SK-N-SH treated with all-trans-retinoic acid at 6 μM for 48 hours (cell line): Measurements from ENCODE around the gene SNX15.
A peak's percentile ranks its signal among the peaks of the same experiment; 100 is the strongest.
"Not testable (repeated sequence)": the region's sequence is repeated elsewhere in the genome, so short reads cannot be mapped to it uniquely, and the experiment has no call there.

Source experiments
- ATAC-seq: fragments of 200-7000 bp; cut with Tn5 transposase; 3 replicates; pipeline ENCODE4 v1.9.1; 2020; ENCODE audit warnings: mild to moderate bottlenecking, moderate library complexity
- ARNTL ChIP-seq: fragments of 450-650 bp; formaldehyde crosslinking; IDR thresholded peaks from 2 replicates; pipeline ENCODE4 v1.5.0; 2020; ENCODE audit warnings: low read depth, mild to moderate bottlenecking, moderate library complexity, borderline replicate concordance
- BACH2 ChIP-seq: fragments of 250-450 bp; sonication (Bioruptor Pico); IDR thresholded peaks from 2 replicates; pipeline ENCODE4 v1.9.0; 2021; ENCODE audit warnings: mild to moderate bottlenecking, borderline replicate concordance
- CSDC2 ChIP-seq: fragments of 250-450 bp; sonication (Bioruptor Pico); IDR thresholded peaks from 2 replicates; pipeline ENCODE4 v1.5.0; 2020; ENCODE audit warnings: mild to moderate bottlenecking, moderate library complexity
- ESRRG ChIP-seq: fragments of 250-450 bp; sonication (Bioruptor Pico); IDR thresholded peaks from 2 replicates; pipeline ENCODE4 v1.6.1; 2021; ENCODE audit warnings: mild to moderate bottlenecking
- GLIS3 ChIP-seq: fragments of 250-450 bp; sonication (Bioruptor Pico); IDR thresholded peaks from 2 replicates; pipeline ENCODE4 v1.5.0; 2020; ENCODE audit warnings: mild to moderate bottlenecking, moderate library complexity
- OSR1 ChIP-seq: fragments of 250-450 bp; sonication (Bioruptor Pico); IDR thresholded peaks from 2 replicates; pipeline ENCODE4 v1.8.0; 2022; ENCODE audit warnings: moderate library complexity, mild to moderate bottlenecking, inconsistent platforms
- PPARA ChIP-seq: fragments of 250-450 bp; sonication (Bioruptor Pico); IDR thresholded peaks from 2 replicates; pipeline ENCODE4 v1.5.0; 2020; ENCODE audit warnings: mild to moderate bottlenecking, borderline replicate concordance
- RARB ChIP-seq: fragments of 250-450 bp; sonication (Bioruptor Pico); IDR thresholded peaks from 2 replicates; pipeline ENCODE4 v1.8.0; 2021; ENCODE audit warnings: mild to moderate bottlenecking, moderate library complexity
- TCF4 ChIP-seq: fragments of 250-450 bp; sonication (Bioruptor Pico); IDR thresholded peaks from 2 replicates; pipeline ENCODE4 v1.8.0; 2021; ENCODE audit warnings: mild to moderate bottlenecking, moderate library complexity, borderline replicate concordance
- TOX ChIP-seq: fragments of 250-450 bp; sonication (Bioruptor Pico); IDR thresholded peaks from 2 replicates; pipeline ENCODE4 v1.8.0; 2021; ENCODE audit warnings: mild to moderate bottlenecking, moderate library complexity, borderline replicate concordance
- ZC3H10 ChIP-seq: fragments of 250-450 bp; sonication (Bioruptor Pico); IDR thresholded peaks from 2 replicates; pipeline ENCODE4 v1.5.1; 2021; ENCODE audit warnings: mild to moderate bottlenecking, moderate library complexity
- ZFP30 ChIP-seq: fragments of 450-650 bp; formaldehyde crosslinking; IDR thresholded peaks from 2 replicates; pipeline ENCODE4 v1.5.0; 2022; ENCODE audit warnings: mild to moderate bottlenecking, moderate library complexity
- ZNF70 ChIP-seq: fragments of 450-650 bp; formaldehyde crosslinking; IDR thresholded peaks from 2 replicates; pipeline ENCODE4 v1.5.0; 2020; ENCODE audit warnings: mild to moderate bottlenecking, moderate library complexity
- ZNF8 ChIP-seq: fragments of 450-650 bp; formaldehyde crosslinking; IDR thresholded peaks from 2 replicates; pipeline ENCODE4 v1.5.0; 2020; ENCODE audit warnings: mild to moderate bottlenecking, moderate library complexity
- TF ChIP-seq, protein P1 (sequence below): fragments of 250-450 bp; sonication (Bioruptor Pico); IDR thresholded peaks from 2 replicates; pipeline ENCODE4 v1.5.1; 2020; ENCODE audit warnings: low read depth, mild to moderate bottlenecking, moderate library complexity
- TF ChIP-seq, protein P2 (sequence below): fragments of 250-450 bp; sonication (Bioruptor Pico); IDR thresholded peaks from 2 replicates; pipeline ENCODE4 v1.8.0; 2020; ENCODE audit warnings: mild to moderate bottlenecking, moderate library complexity, borderline replicate concordance
- TF ChIP-seq, protein P3 (sequence below): fragments of 250-450 bp; sonication (Bioruptor Pico); IDR thresholded peaks from 2 replicates; pipeline ENCODE4 v1.5.1; 2021; ENCODE audit warnings: mild to moderate bottlenecking, moderate library complexity
- TF ChIP-seq, protein P4 (sequence below): fragments of 250-450 bp; sonication (Bioruptor Pico); IDR thresholded peaks from 2 replicates; pipeline ENCODE4 v1.5.0; 2020; ENCODE audit warnings: mild to moderate bottlenecking, moderate library complexity
- TF ChIP-seq, protein P5 (sequence below): fragments of 250-450 bp; sonication (Bioruptor Pico); IDR thresholded peaks from 2 replicates; pipeline ENCODE4 v1.8.0; 2021; ENCODE audit warnings: low read depth, mild to moderate bottlenecking, moderate library complexity, borderline replicate concordance

Gene SNX15

DNA sequence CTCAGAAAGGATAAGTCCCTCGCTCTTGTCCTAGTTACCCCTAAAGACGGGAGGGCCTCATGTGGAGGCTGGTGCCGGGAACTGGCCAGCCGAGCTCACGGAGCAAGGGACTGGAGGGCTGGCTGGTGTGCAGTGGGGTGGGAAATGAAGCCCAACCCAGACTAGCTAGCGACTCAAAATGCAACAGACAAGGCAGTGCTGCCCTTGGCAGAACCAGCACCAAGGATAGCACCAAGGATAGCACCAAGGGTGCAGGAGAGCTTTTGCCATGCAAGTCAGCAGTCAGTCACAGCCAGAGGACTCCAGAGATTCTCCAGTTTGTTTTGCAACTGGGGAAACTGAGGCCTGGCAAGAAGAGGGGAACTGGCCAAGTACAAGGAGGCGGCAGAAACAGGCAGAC is 24.0 kb upstream of the SNX15 start:
- peak; percentile 40; the same call in 2 of the 3 replicates for ATAC-seq
- TF ChIP-seq BACH2 (CRISPR knock-in tag) = no peak
- no peak for TF ChIP-seq PPARA
- TF ChIP-seq, all 23 proteins: peak for 0

DNA sequence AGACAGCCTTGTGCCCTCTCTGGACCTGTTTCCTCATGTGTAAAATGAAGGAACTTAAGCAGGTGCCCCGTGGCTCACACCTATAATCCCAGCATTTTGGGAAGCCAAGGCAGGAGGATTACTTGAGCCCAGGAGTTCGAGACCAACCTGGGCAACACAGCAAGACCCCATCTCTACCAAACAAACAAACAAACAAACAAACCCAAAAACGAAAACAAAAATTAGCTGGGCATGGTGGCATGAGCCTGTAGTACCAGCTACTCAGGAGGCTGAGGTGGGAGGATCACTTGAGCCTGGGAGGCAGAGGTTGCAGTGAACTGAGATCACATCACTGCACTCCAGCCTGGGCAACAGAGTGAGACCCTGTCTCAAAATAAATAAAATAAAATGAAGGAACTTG is 23.3 kb upstream of the SNX15 start:
- not testable (repeated sequence) for ATAC-seq

DNA sequence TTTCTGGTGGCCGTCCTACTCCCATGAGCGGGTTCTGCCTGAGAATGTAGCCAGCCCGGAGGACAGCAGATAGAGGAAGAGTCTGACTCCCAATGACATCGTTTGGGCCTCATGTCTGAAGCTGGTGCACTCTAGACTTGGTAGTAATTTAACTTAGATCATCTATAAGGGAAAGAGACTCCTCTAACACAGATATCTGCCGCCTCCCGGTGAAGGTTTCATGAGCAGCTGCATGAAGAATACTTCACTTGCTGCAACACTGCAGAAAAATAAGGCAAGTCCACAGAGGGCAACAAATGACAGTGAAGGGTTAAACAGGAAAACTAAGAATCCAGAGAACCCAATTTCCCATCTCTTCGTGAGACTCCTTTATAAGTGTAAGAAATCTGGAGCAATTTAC is 19.2 kb upstream of the SNX15 start:
- no peak for ATAC-seq
- TF ChIP-seq, protein P1, sequence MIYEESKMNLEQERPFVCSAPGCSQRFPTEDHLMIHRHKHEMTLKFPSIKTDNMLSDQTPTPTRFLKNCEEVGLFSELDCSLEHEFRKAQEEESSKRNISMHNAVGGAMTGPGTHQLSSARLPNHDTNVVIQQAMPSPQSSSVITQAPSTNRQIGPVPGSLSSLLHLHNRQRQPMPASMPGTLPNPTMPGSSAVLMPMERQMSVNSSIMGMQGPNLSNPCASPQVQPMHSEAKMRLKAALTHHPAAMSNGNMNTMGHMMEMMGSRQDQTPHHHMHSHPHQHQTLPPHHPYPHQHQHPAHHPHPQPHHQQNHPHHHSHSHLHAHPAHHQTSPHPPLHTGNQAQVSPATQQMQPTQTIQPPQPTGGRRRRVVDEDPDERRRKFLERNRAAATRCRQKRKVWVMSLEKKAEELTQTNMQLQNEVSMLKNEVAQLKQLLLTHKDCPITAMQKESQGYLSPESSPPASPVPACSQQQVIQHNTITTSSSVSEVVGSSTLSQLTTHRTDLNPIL (CRISPR knock-in tag) = no peak
- TF ChIP-seq, protein P2, sequence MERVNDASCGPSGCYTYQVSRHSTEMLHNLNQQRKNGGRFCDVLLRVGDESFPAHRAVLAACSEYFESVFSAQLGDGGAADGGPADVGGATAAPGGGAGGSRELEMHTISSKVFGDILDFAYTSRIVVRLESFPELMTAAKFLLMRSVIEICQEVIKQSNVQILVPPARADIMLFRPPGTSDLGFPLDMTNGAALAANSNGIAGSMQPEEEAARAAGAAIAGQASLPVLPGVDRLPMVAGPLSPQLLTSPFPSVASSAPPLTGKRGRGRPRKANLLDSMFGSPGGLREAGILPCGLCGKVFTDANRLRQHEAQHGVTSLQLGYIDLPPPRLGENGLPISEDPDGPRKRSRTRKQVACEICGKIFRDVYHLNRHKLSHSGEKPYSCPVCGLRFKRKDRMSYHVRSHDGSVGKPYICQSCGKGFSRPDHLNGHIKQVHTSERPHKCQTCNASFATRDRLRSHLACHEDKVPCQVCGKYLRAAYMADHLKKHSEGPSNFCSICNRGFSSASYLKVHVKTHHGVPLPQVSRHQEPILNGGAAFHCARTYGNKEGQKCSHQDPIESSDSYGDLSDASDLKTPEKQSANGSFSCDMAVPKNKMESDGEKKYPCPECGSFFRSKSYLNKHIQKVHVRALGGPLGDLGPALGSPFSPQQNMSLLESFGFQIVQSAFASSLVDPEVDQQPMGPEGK (CRISPR knock-in tag) = no peak
- TF ChIP-seq, protein P3, sequence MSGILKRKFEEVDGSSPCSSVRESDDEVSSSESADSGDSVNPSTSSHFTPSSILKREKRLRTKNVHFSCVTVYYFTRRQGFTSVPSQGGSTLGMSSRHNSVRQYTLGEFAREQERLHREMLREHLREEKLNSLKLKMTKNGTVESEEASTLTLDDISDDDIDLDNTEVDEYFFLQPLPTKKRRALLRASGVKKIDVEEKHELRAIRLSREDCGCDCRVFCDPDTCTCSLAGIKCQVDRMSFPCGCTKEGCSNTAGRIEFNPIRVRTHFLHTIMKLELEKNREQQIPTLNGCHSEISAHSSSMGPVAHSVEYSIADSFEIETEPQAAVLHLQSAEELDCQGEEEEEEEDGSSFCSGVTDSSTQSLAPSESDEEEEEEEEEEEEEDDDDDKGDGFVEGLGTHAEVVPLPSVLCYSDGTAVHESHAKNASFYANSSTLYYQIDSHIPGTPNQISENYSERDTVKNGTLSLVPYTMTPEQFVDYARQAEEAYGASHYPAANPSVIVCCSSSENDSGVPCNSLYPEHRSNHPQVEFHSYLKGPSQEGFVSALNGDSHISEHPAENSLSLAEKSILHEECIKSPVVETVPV = no peak
- TF ChIP-seq OSR1 (CRISPR knock-in tag) (no peak), ZFP30 (CRISPR knock-in tag) (no peak), CSDC2 (CRISPR knock-in tag) (no peak), RARB (CRISPR knock-in tag) (no peak), PPARA (no peak), TCF4 (no peak), BACH2 (CRISPR knock-in tag) (no peak), GLIS3 (CRISPR knock-in tag) (no peak)

DNA sequence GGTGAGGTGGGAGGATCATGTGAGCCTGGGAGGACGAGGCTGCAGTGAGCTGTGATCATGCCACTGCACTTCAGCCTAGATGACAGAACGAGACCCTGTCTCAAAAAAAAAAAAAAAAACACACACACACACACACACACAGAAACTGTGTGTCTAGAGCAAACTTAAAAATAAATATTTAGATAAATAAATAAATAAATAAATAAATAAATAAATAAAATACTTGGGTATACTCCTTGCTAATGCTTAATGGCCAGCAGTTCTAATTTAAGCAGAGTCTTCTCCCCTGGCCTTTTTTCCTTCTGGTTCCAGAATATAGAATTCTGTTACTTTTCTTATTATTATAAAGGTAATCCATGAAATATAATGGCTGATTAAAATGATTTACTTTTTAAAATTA is 18.4 kb upstream of the SNX15 start:
- no peak for ATAC-seq
- TF ChIP-seq BACH2 (CRISPR knock-in tag) (no peak), PPARA (no peak), CSDC2 (CRISPR knock-in tag) (no peak)
- TF ChIP-seq, protein P3 = no peak
- TF ChIP-seq, all 23 proteins: peak for 0

DNA sequence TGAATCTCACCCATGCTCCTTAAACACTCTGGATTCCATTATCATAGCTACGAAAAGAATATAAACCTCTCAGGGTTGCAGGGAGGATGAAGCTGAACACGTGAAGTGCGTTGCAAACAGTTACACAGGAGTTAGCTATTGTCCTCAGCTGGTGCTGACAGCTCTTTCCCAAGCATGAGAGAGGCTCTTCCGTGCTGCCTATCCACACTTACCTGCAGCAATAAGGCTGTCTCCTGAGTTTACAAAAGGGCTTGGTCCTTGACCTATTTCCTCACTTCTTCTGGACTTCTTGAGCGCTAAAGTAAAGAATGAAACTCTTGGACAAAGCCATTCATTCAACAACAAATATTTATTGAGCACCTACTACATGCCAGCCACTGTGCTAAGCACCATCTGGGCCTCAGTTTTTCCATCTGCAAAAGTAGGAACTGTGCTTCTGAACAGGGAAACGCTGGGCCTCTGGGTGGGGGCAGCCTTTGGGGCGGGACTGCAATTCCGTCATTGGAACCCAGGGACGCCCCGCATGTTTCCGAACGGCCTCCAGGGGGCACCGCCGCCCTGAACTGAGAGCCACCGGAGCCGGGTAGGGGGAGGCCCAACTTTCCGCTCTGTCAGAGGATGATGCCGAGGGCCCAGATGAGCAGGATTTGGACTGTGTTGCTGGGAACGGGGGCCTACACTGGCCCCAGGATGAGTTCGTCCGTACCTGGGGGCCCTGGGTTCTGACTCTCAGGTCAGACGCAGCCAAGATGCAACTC is 13.9 kb upstream of the SNX15 start:
- peak; percentile 91 for ATAC-seq
- TF ChIP-seq, protein P3 = no peak
- no peak for TF ChIP-seq ZNF8 (CRISPR knock-in tag)
- no peak for TF ChIP-seq TOX
- no peak for TF ChIP-seq ZNF70 (CRISPR knock-in tag)
- TF ChIP-seq ESRRG (CRISPR knock-in tag) = no peak
- TF ChIP-seq GLIS3 (CRISPR knock-in tag) = no peak
- TF ChIP-seq, protein P4, sequence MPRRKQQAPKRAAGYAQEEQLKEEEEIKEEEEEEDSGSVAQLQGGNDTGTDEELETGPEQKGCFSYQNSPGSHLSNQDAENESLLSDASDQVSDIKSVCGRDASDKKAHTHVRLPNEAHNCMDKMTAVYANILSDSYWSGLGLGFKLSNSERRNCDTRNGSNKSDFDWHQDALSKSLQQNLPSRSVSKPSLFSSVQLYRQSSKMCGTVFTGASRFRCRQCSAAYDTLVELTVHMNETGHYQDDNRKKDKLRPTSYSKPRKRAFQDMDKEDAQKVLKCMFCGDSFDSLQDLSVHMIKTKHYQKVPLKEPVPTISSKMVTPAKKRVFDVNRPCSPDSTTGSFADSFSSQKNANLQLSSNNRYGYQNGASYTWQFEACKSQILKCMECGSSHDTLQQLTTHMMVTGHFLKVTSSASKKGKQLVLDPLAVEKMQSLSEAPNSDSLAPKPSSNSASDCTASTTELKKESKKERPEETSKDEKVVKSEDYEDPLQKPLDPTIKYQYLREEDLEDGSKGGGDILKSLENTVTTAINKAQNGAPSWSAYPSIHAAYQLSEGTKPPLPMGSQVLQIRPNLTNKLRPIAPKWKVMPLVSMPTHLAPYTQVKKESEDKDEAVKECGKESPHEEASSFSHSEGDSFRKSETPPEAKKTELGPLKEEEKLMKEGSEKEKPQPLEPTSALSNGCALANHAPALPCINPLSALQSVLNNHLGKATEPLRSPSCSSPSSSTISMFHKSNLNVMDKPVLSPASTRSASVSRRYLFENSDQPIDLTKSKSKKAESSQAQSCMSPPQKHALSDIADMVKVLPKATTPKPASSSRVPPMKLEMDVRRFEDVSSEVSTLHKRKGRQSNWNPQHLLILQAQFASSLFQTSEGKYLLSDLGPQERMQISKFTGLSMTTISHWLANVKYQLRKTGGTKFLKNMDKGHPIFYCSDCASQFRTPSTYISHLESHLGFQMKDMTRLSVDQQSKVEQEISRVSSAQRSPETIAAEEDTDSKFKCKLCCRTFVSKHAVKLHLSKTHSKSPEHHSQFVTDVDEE (CRISPR knock-in tag) = no peak
- no peak for TF ChIP-seq ZC3H10 (CRISPR knock-in tag)
- TF ChIP-seq, protein P5, sequence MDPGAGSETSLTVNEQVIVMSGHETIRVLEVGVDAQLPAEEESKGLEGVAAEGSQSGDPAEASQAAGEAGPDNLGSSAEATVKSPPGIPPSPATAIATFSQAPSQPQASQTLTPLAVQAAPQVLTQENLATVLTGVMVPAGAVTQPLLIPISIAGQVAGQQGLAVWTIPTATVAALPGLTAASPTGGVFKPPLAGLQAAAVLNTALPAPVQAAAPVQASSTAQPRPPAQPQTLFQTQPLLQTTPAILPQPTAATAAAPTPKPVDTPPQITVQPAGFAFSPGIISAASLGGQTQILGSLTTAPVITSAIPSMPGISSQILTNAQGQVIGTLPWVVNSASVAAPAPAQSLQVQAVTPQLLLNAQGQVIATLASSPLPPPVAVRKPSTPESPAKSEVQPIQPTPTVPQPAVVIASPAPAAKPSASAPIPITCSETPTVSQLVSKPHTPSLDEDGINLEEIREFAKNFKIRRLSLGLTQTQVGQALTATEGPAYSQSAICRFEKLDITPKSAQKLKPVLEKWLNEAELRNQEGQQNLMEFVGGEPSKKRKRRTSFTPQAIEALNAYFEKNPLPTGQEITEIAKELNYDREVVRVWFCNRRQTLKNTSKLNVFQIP (CRISPR knock-in tag) = no peak
- no peak for TF ChIP-seq ARNTL
- TF ChIP-seq BACH2 (CRISPR knock-in tag) = no peak
- TF ChIP-seq RARB (CRISPR knock-in tag) = no peak
- no peak for TF ChIP-seq TCF4
- TF ChIP-seq, protein P1 (CRISPR knock-in tag) = no peak
